Liver (tissue), 9 donors: ENCODE results near the gene SPA17. TPM values are rescaled to one million over a fixed set of nuclear protein-coding genes. Genes with fewer than 3 reads are reported as not detected.

Experiments
- DNase-seq: peaks from one replicate; pipeline ENCODE4 v3.0.0-alpha.2; 2017; ENCODE audit warnings: low spot score
- H3K27ac ChIP-seq, 2 donors: one replicate each; pipeline ENCODE4 v1.7.0; 2013; ENCODE audit warnings: inconsistent platforms in 2 of 2, low read length in 2 of 2, control low read depth in 1 of 2, low read depth in 1 of 2, mild to moderate bottlenecking in 1 of 2
- H3K27me3 ChIP-seq, 4 donors: one replicate each; pipeline versions ENCODE4 v1.6.1 to v1.7.0; 2013; ENCODE audit warnings: low read length in 3 of 4, inconsistent platforms in 1 of 4, mild to moderate bottlenecking in 1 of 4, moderate library complexity in 1 of 4; ENCODE audit not compliant: control insufficient read depth in 4 of 4, insufficient read depth in 4 of 4
- H3K36me3 ChIP-seq, 4 donors: one replicate each; pipeline versions ENCODE4 v1.6.1 to v1.7.0; 2013; ENCODE audit warnings: low read length in 3 of 4, mild to moderate bottlenecking in 3 of 4, low read depth in 1 of 4, moderate library complexity in 1 of 4; ENCODE audit not compliant: control insufficient read depth in 4 of 4, insufficient read depth in 3 of 4
- H3K4me1 ChIP-seq, 4 donors: one replicate each; pipeline versions ENCODE4 v1.6.1 to v1.7.0; 2013; ENCODE audit warnings: low read length in 3 of 4, mild to moderate bottlenecking in 3 of 4, moderate library complexity in 1 of 4; ENCODE audit not compliant: control insufficient read depth in 4 of 4, insufficient read depth in 4 of 4
- H3K4me3 ChIP-seq, 3 donors: one replicate each; pipeline versions ENCODE4 v1.6.1 to v1.7.0; 2013; ENCODE audit warnings: low read length in 3 of 3, control low read depth in 1 of 3, low read depth in 1 of 3, mild to moderate bottlenecking in 1 of 3
- H3K9ac ChIP-seq, 2 donors: one replicate each; pipeline ENCODE4 v1.7.0; 2013; ENCODE audit warnings: low read length in 2 of 2, mild to moderate bottlenecking in 2 of 2, moderate library complexity in 2 of 2, control low read depth in 1 of 2, low read depth in 1 of 2
- H3K9me3 ChIP-seq, 4 donors: one replicate each; pipeline versions ENCODE4 v1.6.1 to v1.7.0; 2013; ENCODE audit warnings: low read length in 3 of 4; ENCODE audit not compliant: control insufficient read depth in 4 of 4
- ATF3 ChIP-seq: IDR thresholded peaks from 2 replicates; pipeline ENCODE4 v1.6.1; 2016; ENCODE audit warnings: antibody characterized with exemption
- CTCF ChIP-seq: fragments of 150-350 bp; IDR thresholded peaks from 2 replicates; pipeline ENCODE4 v1.5.1; 2017; ENCODE audit warnings: improper control_type of control experiment, low read depth, low read length; ENCODE audit not compliant: missing input control
- EGR1 ChIP-seq, 2 donors: IDR thresholded peaks; 2 replicates each; pipeline ENCODE4 v1.6.1; 2016 to 2018; ENCODE audit warnings: antibody characterized with exemption in 2 of 2, low read depth in 2 of 2
- FOXA1 ChIP-seq: IDR thresholded peaks from 2 replicates; pipeline ENCODE4 v1.6.1; 2016; ENCODE audit warnings: antibody characterized with exemption
- FOXA2 ChIP-seq: IDR thresholded peaks from 2 replicates; pipeline ENCODE4 v1.6.1; 2016; ENCODE audit warnings: antibody characterized with exemption
- GABPA ChIP-seq, 2 donors: IDR thresholded peaks in 1 of 2; conservative IDR thresholded peaks in 1 of 2; 2 replicates each; pipeline ENCODE4 v1.6.1; 2016; ENCODE audit warnings: antibody characterized with exemption in 2 of 2, mild to moderate bottlenecking in 1 of 2, moderate library complexity in 1 of 2
- HNF4A ChIP-seq, 2 donors: conservative IDR thresholded peaks; 2 replicates each; pipeline ENCODE4 v1.6.1; 2016; ENCODE audit warnings: antibody characterized with exemption in 2 of 2, mild to moderate bottlenecking in 2 of 2
- HNF4G ChIP-seq: IDR thresholded peaks from 2 replicates; pipeline ENCODE4 v1.6.1; 2016; ENCODE audit warnings: antibody characterized with exemption
- JUND ChIP-seq, 2 donors: IDR thresholded peaks; 2 replicates each; pipeline ENCODE4 v1.6.1; 2016; ENCODE audit warnings: antibody characterized with exemption in 2 of 2
- MAX ChIP-seq: IDR thresholded peaks from 2 replicates; pipeline ENCODE4 v1.6.1; 2016; ENCODE audit warnings: antibody characterized with exemption
- NR2F2 ChIP-seq: IDR thresholded peaks from 2 replicates; pipeline ENCODE4 v1.6.1; 2016; ENCODE audit warnings: antibody characterized with exemption
- RAD21 ChIP-seq, 2 donors: IDR thresholded peaks; 2 replicates each; pipeline ENCODE4 v1.6.1; 2016; ENCODE audit warnings: antibody characterized with exemption in 2 of 2, mild to moderate bottlenecking in 2 of 2
- REST ChIP-seq: IDR thresholded peaks from 2 replicates; pipeline ENCODE4 v1.6.1; 2016; ENCODE audit warnings: antibody characterized with exemption, mild to moderate bottlenecking
- RXRA ChIP-seq, 2 donors: IDR thresholded peaks; 2 replicates each; pipeline ENCODE4 v1.6.1; 2017 to 2018; ENCODE audit warnings: antibody characterized with exemption in 2 of 2, mild to moderate bottlenecking in 1 of 2
- SP1 ChIP-seq: IDR thresholded peaks from 2 replicates; pipeline ENCODE4 v1.6.1; 2018; ENCODE audit warnings: antibody characterized with exemption, mild to moderate bottlenecking
- TAF1 ChIP-seq: conservative IDR thresholded peaks from 2 replicates; pipeline ENCODE4 v1.6.1; 2016; ENCODE audit warnings: antibody characterized with exemption, mild to moderate bottlenecking
- YY1 ChIP-seq: IDR thresholded peaks from 2 replicates; pipeline ENCODE4 v1.6.1; 2016; ENCODE audit warnings: antibody characterized with exemption, mild to moderate bottlenecking
- ZBTB33 ChIP-seq: IDR thresholded peaks from 2 replicates; pipeline ENCODE4 v1.6.1; 2016; ENCODE audit warnings: antibody characterized with exemption
- WGBS: extraction: QIAGEN DNeasy Blood & Tissue Kit; methylation state at CpG from one replicate; pipeline ENCODE4 v1.1.7; 2013; 5-methylcytosine and 5-hydroxymethylcytosine counted together
- polyA plus RNA-seq, 2 donors: library from polyadenylated mRNA; stranded (reverse) in 1 of 2; unstranded in 1 of 2; fragments of 200-250 nt in 1 of 2; fragments of >200 nt in 1 of 2; fragmentation: Nextera tagmentation in 1 of 2; extraction: Ambion mirVana in 1 of 2; gene quantifications; one replicate each; pipeline versions ENCODE4 v1.2.1 to v1.2.3, GENCODE V29; 2013 to 2015
- total RNA-seq, 2 donors: library from RNA; depleted of rRNA; stranded (reverse); fragments of >200 nt; gene quantifications; one replicate each; pipeline ENCODE4 v1.2.3, GENCODE V29; 2014
- donor health status: healthy.
- donor health status: healthy.
- donor health status: healthy.
- donor health status: healthy.
- donor health status: healthy.

SPA17 gene
- total and polyA plus RNA-seq, 4 donors, result 0.47 to 3.2 (median 1.9) TPM

GRCh38 chr11:124625504-124626168 is 48.1 kb upstream of the SPA17 start:
- H3K9me3 ChIP-seq, result no peaks in the 10 kb centered on the region
- H3K4me3 ChIP-seq, result no peak overlapping the region
- TF ChIP-seq EGR1 (IDR thresholded peaks at IDR 0.05; ENCODE audit: low read depth in 2 of 2) (no peak), RAD21 (IDR thresholded peaks at IDR 0.05) (no peak), RXRA (IDR thresholded peaks at IDR 0.05) (no peak), TAF1 (no peak), ATF3 (no peak), MAX (no peak), JUND (IDR thresholded peaks at IDR 0.05) (no peak), HNF4A (conservative IDR thresholded peaks at IDR 0.05) (no peak), CTCF (no peak), HNF4G (no peak), SP1 (no peak), ZBTB33 (no peak), FOXA1 (no peak), YY1 (no peak), GABPA (IDR thresholded peaks at IDR 0.05 in 1 of 2, conservative IDR thresholded peaks at IDR 0.05 in 1 of 2) (no peak), FOXA2 (no peak), REST (no peak), NR2F2 (no peak)
- no peak overlapping the region for H3K9ac ChIP-seq
- H3K36me3 ChIP-seq, result peaks cover 7 to 28% (median 22%) of the 10 kb centered on the region in 4 donors
- 96% methylated on average over 3 of the region's 3 CpGs for WGBS
- H3K27me3 ChIP-seq, result no peaks in the 10 kb centered on the region
- no peak overlapping the region for H3K27ac ChIP-seq
- peaks cover 1 to 16% (median 12%) of the 10 kb centered on the region in 4 donors for H3K4me1 ChIP-seq
- no peak for DNase-seq
